A549 (cell line): ENCODE results near the gene PDYN. TPM values are rescaled to one million over a fixed set of nuclear protein-coding genes. Genes with fewer than 3 reads are reported as not detected.

Experiments
- ATAC-seq, 2 experiments: fragments of 200-7000 bp in 1 of 2; fragments of >200 bp in 1 of 2; cut with Nextera tagmentation in 1 of 2; cut with Tn5 transposase in 1 of 2; 3 replicates each; pipeline versions ENCODE4 v1.8.0 to v1.9.1; 2018 to 2020; ENCODE audit warnings: mild to moderate bottlenecking in 1 of 2, moderate library complexity in 1 of 2
- CTCF ChIA-PET: fragments of 300-600 bp; sonication (Branson Sonifier 250); formaldehyde crosslinking; extraction: SDS; loops from one replicate; lab custom pipeline; 2021; ENCODE audit warnings: antibody characterized with exemption, inconsistent platforms; lab: Yijun Ruan, JAX
- POLR2A ChIA-PET: fragments of 350-600 bp; formaldehyde crosslinking; extraction: SDS; loops from one replicate; lab custom pipeline; 2021; ENCODE audit warnings: antibody characterized with exemption, inconsistent platforms; lab: Yijun Ruan, JAX
- DNase-seq, 2 experiments: peaks; one replicate each; pipeline versions ENCODE4 v3.0.0 to v3.0.0-alpha.2; 2011 to 2016; ENCODE audit warnings: low read depth in 1 of 2, low spot score in 1 of 2
- FAIRE-seq: peaks from 2 replicates; lab custom pipeline; 2011; peaks lifted over from hg19 to GRCh38; lab: Jason Lieb, UNC
- H3K27ac ChIP-seq, 2 experiments: fragments of >200 bp; sonication (Bioruptor Twin); formaldehyde crosslinking; 3 replicates each; pipeline ENCODE4 v1.5.1; 2016 to 2017
- H3K4me1 ChIP-seq: fragments of >200 bp; sonication (Bioruptor Twin); formaldehyde crosslinking; 3 replicates; pipeline ENCODE4 v1.6.1; 2016
- H3K4me2 ChIP-seq: fragments of >200 bp; sonication (Bioruptor Twin); formaldehyde crosslinking; 3 replicates; pipeline ENCODE4 v1.6.1; 2016
- H3K4me3 ChIP-seq: fragments of >200 bp; sonication (Bioruptor Twin); formaldehyde crosslinking; 3 replicates; pipeline ENCODE4 v1.5.1; 2016
- H3K9me3 ChIP-seq: fragments of >200 bp; sonication (Bioruptor Twin); formaldehyde crosslinking; 3 replicates; pipeline ENCODE4 v1.6.1; 2016
- ATOH8 ChIP-seq: fragments of 250-450 bp; sonication (Bioruptor Pico); IDR thresholded peaks from 2 replicates; pipeline ENCODE4 v1.5.0; 2020; ENCODE audit warnings: low read depth, mild to moderate bottlenecking, moderate library complexity
- BCL3 ChIP-seq: fragments of >200 bp; sonication (Bioruptor Twin); formaldehyde crosslinking; IDR thresholded peaks from 3 replicates; pipeline ENCODE4 v1.6.1; 2016
- CTCF ChIP-seq: fragments of >200 bp; sonication (Bioruptor Twin); formaldehyde crosslinking; IDR thresholded peaks from 3 replicates; pipeline ENCODE4 v1.5.1; 2016
- ELK1 ChIP-seq: fragments of 150-350 bp; IDR thresholded peaks from 2 replicates; pipeline ENCODE4 v1.6.1; 2014; ENCODE audit warnings: low read depth, mild to moderate bottlenecking, low read length
- HES2 ChIP-seq: fragments of >200 bp; sonication (Bioruptor Twin); formaldehyde crosslinking; IDR thresholded peaks from 2 replicates; pipeline ENCODE4 v1.6.1; 2016
- HEYL ChIP-seq: fragments of 250-450 bp; sonication (Bioruptor Pico); IDR thresholded peaks from 2 replicates; pipeline ENCODE4 v1.8.0; 2021; ENCODE audit warnings: mild to moderate bottlenecking, moderate library complexity
- HOXB13 ChIP-seq: fragments of 250-450 bp; sonication (Bioruptor Pico); IDR thresholded peaks from 2 replicates; pipeline ENCODE4 v1.5.0; 2020; ENCODE audit warnings: low read depth, mild to moderate bottlenecking, moderate library complexity
- HOXB5 ChIP-seq: fragments of 250-450 bp; sonication (Bioruptor Pico); IDR thresholded peaks from 2 replicates; pipeline ENCODE4 v1.5.0; 2020; ENCODE audit warnings: mild to moderate bottlenecking, moderate library complexity
- MAFK ChIP-seq: fragments of 450-650 bp; IDR thresholded peaks from 2 replicates; pipeline ENCODE4 v1.6.1; 2014; ENCODE audit not compliant: partially characterized antibody
- NPAS2 ChIP-seq: fragments of 250-450 bp; sonication (Bioruptor Pico); IDR thresholded peaks from 2 replicates; pipeline ENCODE4 v1.8.0; 2022; ENCODE audit warnings: mild to moderate bottlenecking, moderate library complexity, borderline replicate concordance
- PHF8 ChIP-seq: fragments of 200-600 bp; sonication (generic); IDR thresholded peaks from 2 replicates; pipeline ENCODE4 v1.6.1; 2016; ENCODE audit warnings: low read depth, mild to moderate bottlenecking, antibody characterized with exemption, moderate library complexity, borderline replicate concordance
- POLR2A ChIP-seq: IDR thresholded peaks from 2 replicates; pipeline ENCODE4 v1.6.1; 2012; ENCODE audit warnings: mild to moderate bottlenecking, low read length
- RNF2 ChIP-seq: fragments of 200-600 bp; sonication (generic); IDR thresholded peaks from 2 replicates; pipeline ENCODE4 v1.6.1; 2016; ENCODE audit warnings: low read depth, mild to moderate bottlenecking, antibody characterized with exemption, moderate library complexity, borderline replicate concordance
- TP53 ChIP-seq: fragments of 250-450 bp; sonication (Bioruptor Pico); IDR thresholded peaks from 2 replicates; pipeline ENCODE4 v1.5.0; 2021; ENCODE audit warnings: mild to moderate bottlenecking, moderate library complexity
- ZFP36 ChIP-seq: fragments of 450-650 bp; IDR thresholded peaks from 2 replicates; pipeline ENCODE4 v1.6.1; 2014; ENCODE audit warnings: borderline replicate concordance; ENCODE audit not compliant: partially characterized antibody
- ZNF302 ChIP-seq: fragments of 250-450 bp; sonication (Bioruptor Pico); IDR thresholded peaks from 2 replicates; pipeline ENCODE4 v1.9.0; 2021; ENCODE audit warnings: inconsistent platforms, mild to moderate bottlenecking, moderate library complexity
- WGBS: methylation state at CpG from one replicate; pipeline ENCODE4 v1.1.6; 2017; ENCODE audit errors: missing lambda C conversion rate; 5-methylcytosine and 5-hydroxymethylcytosine counted together
- polyA plus RNA-seq, 4 experiments: library from polyadenylated mRNA; depleted of rRNA in 3 of 4; stranded (reverse); fragments of >200 nt; fragmentation: RNase III in 1 of 4; extraction: RNeasy Plus Mini Kit Qiagen cat#74134 plus additional on column Dnase treatment in 1 of 4; gene quantifications; 2 replicates in 3 of 4; 3 replicates in 1 of 4; pipeline ENCODE4 v1.2.3, GENCODE V29; 2011 to 2017

The PDYN gene
- polyA plus RNA-seq, 2 of the 4 experiments (the other 2 are of a cell fraction), result not detected

- no peak overlapping the region for H3K27ac ChIP-seq
- ChIA-PET POLR2A (no interaction called here), CTCF (interaction anchor here (0.6 to 2.9 kb wide), 6 partner anchors 11 to 234 kb away, joined by 3 to 22 read pairs (median 3); no protein-coding TSS in a partner anchor)
- no peak overlapping the region for H3K4me2 ChIP-seq
- 62% methylated on average over 11 of the region's 11 CpGs for WGBS
- no peaks in the 10 kb centered on the region for H3K9me3 ChIP-seq
- no peak overlapping the region for H3K4me3 ChIP-seq
- H3K4me1 ChIP-seq, result no peaks in the 10 kb centered on the region
- FAIRE-seq, result no peak
- DNase-seq, result no peak
- TF ChIP-seq PHF8 (no peak), HOXB5 (CRISPR knock-in tag) (no peak), MAFK (no peak), HES2 (no peak), NPAS2 (CRISPR knock-in tag) (no peak), ATOH8 (CRISPR knock-in tag) (no peak), ZNF302 (CRISPR knock-in tag) (no peak), HOXB13 (CRISPR knock-in tag) (no peak), ELK1 (no peak), ZFP36 (no peak), CTCF (no peak), HEYL (CRISPR knock-in tag) (no peak)
- ATAC-seq, result no peak
Observed at GRCh38 chr20:1975291-1975690, 18.6 kb downstream of the PDYN start.

- POLR2A ChIA-PET, result no interaction called here
- no peak for FAIRE-seq
- TF ChIP-seq BCL3, result no peak
- no peak for TF ChIP-seq POLR2A
- no peak for TF ChIP-seq RNF2
- TF ChIP-seq TP53 (CRISPR knock-in tag), result no peak
- 20% methylated on average over 15 of the region's 15 CpGs for WGBS
- Histone ChIP-seq H3K4me1 (no peaks in the 10 kb centered on the region), H3K9me3 (no peaks in the 10 kb centered on the region), H3K27ac (no peak overlapping the region), H3K4me3 (no peak overlapping the region), H3K4me2 (no peak overlapping the region)
- CTCF ChIA-PET, result interaction anchor here (0.9 to 2.9 kb wide), 8 partner anchors 9 to 209 kb away, joined by 3 to 22 read pairs (median 4); no protein-coding TSS in a partner anchor
- DNase-seq, result no peak
- ATAC-seq, result no peak
Observed at GRCh38 chr20:1973601-1974440, 20.0 kb downstream of the PDYN start.
